T-helper 1 cell treated with Interleukin-12 subunit alpha and Interleukin-12 subunit beta and Interleukin-4 antibody, amounts not matched to agents 30 ng/mL and 1 ng/mL, for 36 hours (primary cell): ENCODE data around the gene BECN2. TPM values are rescaled to one million over a fixed set of nuclear protein-coding genes. Genes with fewer than 3 reads are reported as not detected.
"Not testable (repeated sequence)": the region's sequence is repeated elsewhere in the genome, so short reads cannot be mapped to it uniquely, and the experiment has no call there.

Experiments used
- intact Hi-C: fragments of 100-400 bp; cut with micrococcal nuclease; formaldehyde crosslinking; loops from one replicate; pipeline ENCODE4 v1.15.1; 2024
- total RNA-seq: library from RNA; stranded (reverse); gene quantifications from 2 replicates; pipeline ENCODE4 v1.2.3, GENCODE V29; 2022

The BECN2 gene
- total RNA-seq, 1 donor from 2014 or later = not detected

GRCh38 chr1:241976229-241976628 lies 18.7 kb downstream of the BECN2 start:
- intact Hi-C loops = no loop called here

GRCh38 chr1:241979071-241979470 lies 21.5 kb downstream of the BECN2 start:
- intact Hi-C loops = no loop called here

- intact Hi-C loops = no loop called here
Observed at GRCh38 chr1:241979926-241980325, 22.4 kb downstream of the BECN2 start.

GRCh38 chr1:241985787-241986186 lies 28.2 kb downstream of the BECN2 start:
- intact Hi-C loops = loop anchor here (1.0 to 2.0 kb wide), 2 partner anchors 375 to 454 kb away; no protein-coding TSS in a partner anchor

GRCh38 chr1:241988389-241988930 lies 30.9 kb downstream of the BECN2 start:
- intact Hi-C loops = not testable (repeated sequence)

- intact Hi-C loops = no loop called here
Observed at GRCh38 chr1:241990040-241990439, 32.5 kb downstream of the BECN2 start.

- intact Hi-C loops = no loop called here
Observed at GRCh38 chr1:241992734-241993133, 35.2 kb downstream of the BECN2 start.

- intact Hi-C loops = no loop called here
Observed at GRCh38 chr1:241994171-241994570, 36.6 kb downstream of the BECN2 start.

GRCh38 chr1:241997401-241997998 lies 39.9 kb downstream of the BECN2 start:
- intact Hi-C loops = loop anchor here (5.0 kb wide), 1 partner anchor 150 kb away; the partner anchor contains the start of gene EXO1

GRCh38 chr1:241998412-241998921 lies 40.9 kb downstream of the BECN2 start:
- intact Hi-C loops = loop anchor here (1.0 to 5.0 kb wide), 4 partner anchors 102 to 467 kb away; partner anchors contain the start of gene EXO1

GRCh38 chr1:241999026-241999425 lies 41.5 kb downstream of the BECN2 start, which contains the start of gene MAP1LC3C:
Gene MAP1LC3C (minus strand): TSS chr1:241999098. CDS start chr1:241999008, 90 bp downstream.
- intact Hi-C loops = loop anchor here (5.0 kb wide), 1 partner anchor 152 kb away; the partner anchor contains the start of gene EXO1

GRCh38 chr1:242000434-242000833 lies 42.9 kb downstream of the BECN2 start:
- intact Hi-C loops = no loop called here

GRCh38 chr1:242002072-242002471 lies 44.5 kb downstream of the BECN2 start:
- intact Hi-C loops = no loop called here

- intact Hi-C loops = no loop called here
Observed at GRCh38 chr1:242002510-242002909, 44.9 kb downstream of the BECN2 start.

GRCh38 chr1:242004751-242005495 lies 47.4 kb downstream of the BECN2 start:
- intact Hi-C loops = no loop called here

GRCh38 chr1:242005866-242006535 lies 48.4 kb downstream of the BECN2 start:
- intact Hi-C loops = no loop called here

GRCh38 chr1:242006976-242007375 lies 49.4 kb downstream of the BECN2 start:
- intact Hi-C loops = no loop called here
